Measurements from ENCODE around the gene CNTNAP2. TPM values are rescaled to one million over a fixed set of nuclear protein-coding genes. Genes with fewer than 3 reads are reported as not detected.

Gene CNTNAP2
- total RNA-seq, 1 experiment from 2014 or later: 60.0 TPM

DNA sequence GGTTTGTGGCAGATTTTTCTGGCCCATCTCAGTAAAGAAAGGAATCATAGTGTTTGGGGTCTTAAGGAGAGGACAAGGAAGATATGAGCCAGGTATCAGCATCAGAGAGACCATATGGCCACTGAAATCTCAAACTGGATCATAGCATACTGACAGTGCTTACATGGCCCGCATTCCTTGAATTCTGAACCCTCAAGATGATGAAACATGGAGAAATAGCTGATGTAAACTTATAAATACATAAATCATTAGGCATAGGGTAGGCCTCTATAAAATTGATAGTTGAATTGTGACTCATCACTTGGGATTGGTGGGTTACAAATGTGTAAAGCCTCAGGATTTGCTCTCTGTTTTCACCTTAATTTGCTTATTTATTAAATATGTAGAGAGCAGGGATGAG, 688.5 kb downstream of the CNTNAP2 start:
- BruUV-seq (replicated peaks): no TSS peak
- Histone ChIP-seq H3K36me3 (ENCODE audit: insufficient read depth, low read length, poor library complexity, severe bottlenecking) (no peaks in the 10 kb centered on the region), H3K9me3 (ENCODE audit: low read depth, low read length, poor library complexity, severe bottlenecking) (peaks cover 6% of the 10 kb centered on the region), H3K4me3 (ENCODE audit: low read depth, low read length, poor library complexity, severe bottlenecking) (no peak overlapping the region), H3K27me3 (replicated peaks; ENCODE audit: insufficient read depth, low read depth, low read length, poor library complexity) (no peaks in the 10 kb centered on the region), H3K4me1 (ENCODE audit: insufficient read depth, low read length, poor library complexity, severe bottlenecking) (no peaks in the 10 kb centered on the region), H3K27ac (ENCODE audit: low read depth, low read length, poor library complexity, severe bottlenecking) (no peak overlapping the region)
- ChIA-PET POLR2A (ENCODE audit: low non-redundant PET) (no interaction called here), CTCF (no interaction called here)
- DNase-seq (ENCODE audit: low spot score): no peak
- TF ChIP-seq, protein P1, sequence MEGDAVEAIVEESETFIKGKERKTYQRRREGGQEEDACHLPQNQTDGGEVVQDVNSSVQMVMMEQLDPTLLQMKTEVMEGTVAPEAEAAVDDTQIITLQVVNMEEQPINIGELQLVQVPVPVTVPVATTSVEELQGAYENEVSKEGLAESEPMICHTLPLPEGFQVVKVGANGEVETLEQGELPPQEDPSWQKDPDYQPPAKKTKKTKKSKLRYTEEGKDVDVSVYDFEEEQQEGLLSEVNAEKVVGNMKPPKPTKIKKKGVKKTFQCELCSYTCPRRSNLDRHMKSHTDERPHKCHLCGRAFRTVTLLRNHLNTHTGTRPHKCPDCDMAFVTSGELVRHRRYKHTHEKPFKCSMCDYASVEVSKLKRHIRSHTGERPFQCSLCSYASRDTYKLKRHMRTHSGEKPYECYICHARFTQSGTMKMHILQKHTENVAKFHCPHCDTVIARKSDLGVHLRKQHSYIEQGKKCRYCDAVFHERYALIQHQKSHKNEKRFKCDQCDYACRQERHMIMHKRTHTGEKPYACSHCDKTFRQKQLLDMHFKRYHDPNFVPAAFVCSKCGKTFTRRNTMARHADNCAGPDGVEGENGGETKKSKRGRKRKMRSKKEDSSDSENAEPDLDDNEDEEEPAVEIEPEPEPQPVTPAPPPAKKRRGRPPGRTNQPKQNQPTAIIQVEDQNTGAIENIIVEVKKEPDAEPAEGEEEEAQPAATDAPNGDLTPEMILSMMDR (conservative IDR thresholded peaks at IDR 0.05; ENCODE audit: low read depth, low read length): no peak
- no peak for TF ChIP-seq EZH2 (IDR thresholded peaks at IDR 0.05; ENCODE audit: borderline replicate concordance, low read depth, low read length, poor library complexity, severe bottlenecking)
- intact Hi-C loops (cut with micrococcal nuclease; ENCODE audit: unreplicated experiment): no loop called here

DNA sequence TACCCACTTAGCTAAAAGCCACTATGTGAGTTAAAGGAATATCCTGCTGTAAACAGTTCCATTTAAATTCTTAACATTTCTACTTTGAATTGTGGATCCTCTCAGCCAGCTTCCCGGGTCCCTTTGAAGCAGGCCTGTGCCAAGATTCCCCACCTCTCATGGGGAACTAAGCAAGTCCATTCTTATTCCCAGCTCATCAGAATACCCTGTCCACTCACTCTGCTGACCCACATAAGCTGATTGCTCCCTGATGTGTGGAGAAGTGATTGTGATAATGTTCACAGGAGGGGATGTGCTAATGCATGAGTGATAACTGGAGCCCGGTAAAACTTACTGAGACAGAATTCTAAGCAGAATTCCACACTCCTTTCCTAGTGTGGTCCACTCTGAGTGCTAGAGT, 709.7 kb downstream of the CNTNAP2 start:
- H3K4me1 ChIP-seq (ENCODE audit: insufficient read depth, low read length, poor library complexity, severe bottlenecking): peaks cover 7% of the 10 kb centered on the region
- intact Hi-C loops (cut with micrococcal nuclease; ENCODE audit: unreplicated experiment): no loop called here
- H3K27me3 ChIP-seq (replicated peaks; ENCODE audit: insufficient read depth, low read depth, low read length, poor library complexity): no peaks in the 10 kb centered on the region
- ChIA-PET CTCF (no interaction called here), POLR2A (ENCODE audit: low non-redundant PET) (no interaction called here)
- H3K27ac ChIP-seq (ENCODE audit: low read depth, low read length, poor library complexity, severe bottlenecking): no peak overlapping the region
- no TSS peak for BruUV-seq (replicated peaks)
- TF ChIP-seq, protein P1 (conservative IDR thresholded peaks at IDR 0.05; ENCODE audit: low read depth, low read length): no peak
- no peak for TF ChIP-seq EZH2 (IDR thresholded peaks at IDR 0.05; ENCODE audit: borderline replicate concordance, low read depth, low read length, poor library complexity, severe bottlenecking)
- no peaks in the 10 kb centered on the region for H3K36me3 ChIP-seq (ENCODE audit: insufficient read depth, low read length, poor library complexity, severe bottlenecking)
- DNase-seq (ENCODE audit: low spot score): no peak
- H3K4me3 ChIP-seq (ENCODE audit: low read depth, low read length, poor library complexity, severe bottlenecking): no peak overlapping the region
- H3K9me3 ChIP-seq (ENCODE audit: low read depth, low read length, poor library complexity, severe bottlenecking): no peaks in the 10 kb centered on the region

DNA sequence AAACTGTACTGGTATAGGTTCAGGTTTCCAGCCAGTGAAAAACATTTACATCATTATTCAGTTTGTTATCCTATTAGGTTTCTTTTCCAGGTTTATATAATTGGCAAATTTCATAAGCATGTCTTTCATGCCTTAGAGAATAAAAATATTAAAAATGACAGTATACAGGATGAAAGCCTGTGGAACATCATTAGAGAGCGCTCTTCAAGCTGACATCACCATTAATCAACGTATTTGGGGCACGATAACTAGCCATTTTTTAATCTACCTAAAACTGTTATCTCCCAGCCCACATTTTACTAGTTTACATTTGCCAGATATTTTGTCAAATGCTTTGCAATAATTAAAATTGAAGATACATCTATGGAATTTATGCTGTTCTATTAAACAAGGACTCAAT, 714.1 kb downstream of the CNTNAP2 start:
- TF ChIP-seq, protein P1 (conservative IDR thresholded peaks at IDR 0.05; ENCODE audit: low read depth, low read length): no peak
- no peak for TF ChIP-seq EZH2 (IDR thresholded peaks at IDR 0.05; ENCODE audit: borderline replicate concordance, low read depth, low read length, poor library complexity, severe bottlenecking)
- intact Hi-C loops (cut with micrococcal nuclease; ENCODE audit: unreplicated experiment): no loop called here
- DNase-seq (ENCODE audit: low spot score): no peak
- Histone ChIP-seq H3K27ac (ENCODE audit: low read depth, low read length, poor library complexity, severe bottlenecking) (no peak overlapping the region), H3K36me3 (ENCODE audit: insufficient read depth, low read length, poor library complexity, severe bottlenecking) (no peaks in the 10 kb centered on the region), H3K4me1 (ENCODE audit: insufficient read depth, low read length, poor library complexity, severe bottlenecking) (peaks cover 7% of the 10 kb centered on the region), H3K4me3 (ENCODE audit: low read depth, low read length, poor library complexity, severe bottlenecking) (no peak overlapping the region), H3K9me3 (ENCODE audit: low read depth, low read length, poor library complexity, severe bottlenecking) (no peaks in the 10 kb centered on the region), H3K27me3 (replicated peaks; ENCODE audit: insufficient read depth, low read depth, low read length, poor library complexity) (no peaks in the 10 kb centered on the region)
- ChIA-PET POLR2A (ENCODE audit: low non-redundant PET) (no interaction called here), CTCF (no interaction called here)
- BruUV-seq (replicated peaks): no TSS peak
